ENCODE data around the gene OR5D13.

The OR5D13 gene

GRCh38 chr11:55773138-55773537 is at the start of gene OR5D13:
OR5D13 (plus strand) TSS chr11:55773438; CDS start chr11:55773438, 0 bp downstream.
- no peak within 1 kb of the TSS for H3K27ac ChIP-seq (ENCODE audit: low read length)
- peaks cover under 1% of the 10 kb centered on the region; the same call in 1 of the 2 replicates for H3K4me1 ChIP-seq (ENCODE audit: low read length)
- no peak within 1 kb of the TSS for H3K9ac ChIP-seq (ENCODE audit: low read length)
- no peaks in the 10 kb centered on the region for H3K36me3 ChIP-seq (replicated peaks; ENCODE audit: insufficient read depth, low read length)
- no peaks in the 10 kb centered on the region for H3F3A ChIP-seq (ENCODE audit: insufficient read depth, low read length)
- no peaks in the 10 kb centered on the region for H3K27me3 ChIP-seq (replicated peaks; ENCODE audit: insufficient read depth, low read length)
- H3K4me2 ChIP-seq (ENCODE audit: low read depth, low read length), result no peak within 1 kb of the TSS
- no peak within 1 kb of the TSS for H3K4me3 ChIP-seq (ENCODE audit: low read length)
- no peaks in the 10 kb centered on the region for H3K9me3 ChIP-seq (replicated peaks; ENCODE audit: insufficient read depth, low read length)
- H4K20me1 ChIP-seq (ENCODE audit: insufficient read depth, low read length), result no peaks in the 10 kb centered on the region
- no peak for DNase-seq
- no peaks in the 10 kb centered on the region for H3K9me2 ChIP-seq (replicated peaks; ENCODE audit: insufficient read depth, low read length)
- no peak within 1 kb of the TSS for H2AFZ ChIP-seq (ENCODE audit: low read length)
- TF ChIP-seq EZH2 (optimal IDR thresholded peaks at IDR 0.05; ENCODE audit: low read depth, low read length) (no peak), EZH2phosphoT487 (IDR thresholded peaks at IDR 0.05; ENCODE audit: low read length) (no peak)
- H3K79me2 ChIP-seq (ENCODE audit: low read length), result no peaks in the 10 kb centered on the region

GRCh38 chr11:55726715-55727324 is 46.4 kb upstream of the OR5D13 start:
- Histone ChIP-seq H3K27ac (ENCODE audit: low read length) (no peak overlapping the region), H3K9me2 (replicated peaks; ENCODE audit: insufficient read depth, low read length) (no peaks in the 10 kb centered on the region), H2AFZ (ENCODE audit: low read length) (peak overlapping the region; percentile 29; the same call in 1 of the 2 replicates), H3K4me1 (ENCODE audit: low read length) (no peaks in the 10 kb centered on the region), H3K9ac (ENCODE audit: low read length) (no peak overlapping the region), H3K4me3 (ENCODE audit: low read length) (no peak overlapping the region), H3K9me3 (replicated peaks; ENCODE audit: insufficient read depth, low read length) (no peaks in the 10 kb centered on the region), H4K20me1 (ENCODE audit: insufficient read depth, low read length) (no peaks in the 10 kb centered on the region), H3K4me2 (ENCODE audit: low read depth, low read length) (no peak overlapping the region), H3K79me2 (ENCODE audit: low read length) (no peaks in the 10 kb centered on the region), H3K36me3 (replicated peaks; ENCODE audit: insufficient read depth, low read length) (no peaks in the 10 kb centered on the region), H3F3A (ENCODE audit: insufficient read depth, low read length) (no peaks in the 10 kb centered on the region), H3K27me3 (replicated peaks; ENCODE audit: insufficient read depth, low read length) (no peaks in the 10 kb centered on the region)
- peak; percentile 31 for DNase-seq
- TF ChIP-seq EZH2phosphoT487 (IDR thresholded peaks at IDR 0.05; ENCODE audit: low read length) (no peak), CTCF (IDR thresholded peaks at IDR 0.05; ENCODE audit: low read length) (peak; percentile 49), EZH2 (optimal IDR thresholded peaks at IDR 0.05; ENCODE audit: low read depth, low read length) (no peak)

GRCh38 chr11:55732936-55733335 is 40.3 kb upstream of the OR5D13 start:
- no peaks in the 10 kb centered on the region for H4K20me1 ChIP-seq (ENCODE audit: insufficient read depth, low read length)
- H3K9ac ChIP-seq (ENCODE audit: low read length), result no peak overlapping the region
- no peak overlapping the region for H3K4me3 ChIP-seq (ENCODE audit: low read length)
- TF ChIP-seq EZH2 (optimal IDR thresholded peaks at IDR 0.05; ENCODE audit: low read depth, low read length), result no peak
- TF ChIP-seq EZH2phosphoT487 (IDR thresholded peaks at IDR 0.05; ENCODE audit: low read length), result no peak
- no peak overlapping the region for H2AFZ ChIP-seq (ENCODE audit: low read length)
- no peaks in the 10 kb centered on the region for H3K9me2 ChIP-seq (replicated peaks; ENCODE audit: insufficient read depth, low read length)
- H3K4me2 ChIP-seq (ENCODE audit: low read depth, low read length), result no peak overlapping the region
- no peak overlapping the region for H3K27ac ChIP-seq (ENCODE audit: low read length)
- H3K36me3 ChIP-seq (replicated peaks; ENCODE audit: insufficient read depth, low read length), result no peaks in the 10 kb centered on the region
- no peak for DNase-seq
- H3F3A ChIP-seq (ENCODE audit: insufficient read depth, low read length), result no peaks in the 10 kb centered on the region
- H3K9me3 ChIP-seq (replicated peaks; ENCODE audit: insufficient read depth, low read length), result no peaks in the 10 kb centered on the region
- H3K79me2 ChIP-seq (ENCODE audit: low read length), result no peaks in the 10 kb centered on the region
- no peaks in the 10 kb centered on the region for H3K27me3 ChIP-seq (replicated peaks; ENCODE audit: insufficient read depth, low read length)
- H3K4me1 ChIP-seq (ENCODE audit: low read length), result no peaks in the 10 kb centered on the region

GRCh38 chr11:55791606-55792005 is 18.4 kb downstream of the OR5D13 start:
- Histone ChIP-seq H3K4me1 (ENCODE audit: low read length) (no peaks in the 10 kb centered on the region), H3F3A (ENCODE audit: insufficient read depth, low read length) (no peaks in the 10 kb centered on the region), H2AFZ (ENCODE audit: low read length) (no peak overlapping the region), H4K20me1 (ENCODE audit: insufficient read depth, low read length) (no peaks in the 10 kb centered on the region), H3K4me3 (ENCODE audit: low read length) (no peak overlapping the region), H3K4me2 (ENCODE audit: low read depth, low read length) (no peak overlapping the region), H3K79me2 (ENCODE audit: low read length) (no peaks in the 10 kb centered on the region), H3K27ac (ENCODE audit: low read length) (no peak overlapping the region), H3K9me2 (replicated peaks; ENCODE audit: insufficient read depth, low read length) (no peaks in the 10 kb centered on the region), H3K36me3 (replicated peaks; ENCODE audit: insufficient read depth, low read length) (no peaks in the 10 kb centered on the region), H3K27me3 (replicated peaks; ENCODE audit: insufficient read depth, low read length) (no peaks in the 10 kb centered on the region), H3K9ac (ENCODE audit: low read length) (no peak overlapping the region), H3K9me3 (replicated peaks; ENCODE audit: insufficient read depth, low read length) (no peaks in the 10 kb centered on the region)
- DNase-seq, result no peak
- TF ChIP-seq CTCF (IDR thresholded peaks at IDR 0.05; ENCODE audit: low read length) (no peak), EZH2 (optimal IDR thresholded peaks at IDR 0.05; ENCODE audit: low read depth, low read length) (no peak), EZH2phosphoT487 (IDR thresholded peaks at IDR 0.05; ENCODE audit: low read length) (no peak)
